Middle frontal gyrus (tissue), 1 donor: ENCODE results near the gene C11orf86.

Source experiments
- DNase-seq: peaks from one replicate; pipeline ENCODE4 v3.0.0-alpha.2; 2015; ENCODE audit warnings: low spot score; ENCODE audit errors: extremely low spot score

The C11orf86 gene

DNA sequence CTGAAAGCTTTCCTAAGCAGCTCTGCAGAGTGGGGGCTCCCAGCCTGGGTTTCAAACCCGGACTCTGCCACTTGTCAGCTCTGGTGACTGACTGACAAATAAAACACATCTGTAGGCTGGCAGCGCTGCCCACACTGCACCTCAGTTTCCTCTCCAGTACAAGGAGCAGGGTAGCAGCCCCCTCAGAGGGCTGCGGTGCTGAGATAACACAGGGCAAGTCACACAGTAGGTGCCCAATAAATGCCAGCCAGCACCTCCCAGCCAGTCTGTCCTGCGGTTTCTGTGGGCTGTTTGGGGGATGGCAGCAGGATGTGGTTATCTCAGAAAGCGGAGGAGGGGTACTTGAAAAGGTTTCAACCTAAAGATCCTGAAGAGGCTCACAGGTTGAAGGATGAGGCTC lies 49.3 kb downstream of the C11orf86 start:
- DNase-seq, result no peak

DNA sequence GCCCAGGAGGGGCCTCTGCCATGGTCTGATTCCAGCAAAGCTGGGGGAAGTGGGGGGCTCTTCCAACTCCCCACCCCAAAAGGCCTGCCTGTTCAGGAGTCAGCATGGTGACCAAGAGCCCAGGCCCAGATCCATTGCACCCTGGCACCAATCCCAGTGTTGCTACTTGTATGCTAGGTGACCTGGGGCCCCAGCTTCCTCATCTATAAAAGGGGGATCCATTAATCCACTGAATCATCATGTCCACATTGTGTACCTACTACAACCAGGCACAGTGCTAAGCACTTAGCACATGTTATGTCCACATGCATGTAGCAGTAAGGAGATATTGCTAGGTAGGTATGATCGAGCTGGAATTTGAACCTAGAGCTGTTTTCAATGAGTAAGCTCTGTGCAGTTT lies 49.9 kb downstream of the C11orf86 start:
- DNase-seq, result no peak

DNA sequence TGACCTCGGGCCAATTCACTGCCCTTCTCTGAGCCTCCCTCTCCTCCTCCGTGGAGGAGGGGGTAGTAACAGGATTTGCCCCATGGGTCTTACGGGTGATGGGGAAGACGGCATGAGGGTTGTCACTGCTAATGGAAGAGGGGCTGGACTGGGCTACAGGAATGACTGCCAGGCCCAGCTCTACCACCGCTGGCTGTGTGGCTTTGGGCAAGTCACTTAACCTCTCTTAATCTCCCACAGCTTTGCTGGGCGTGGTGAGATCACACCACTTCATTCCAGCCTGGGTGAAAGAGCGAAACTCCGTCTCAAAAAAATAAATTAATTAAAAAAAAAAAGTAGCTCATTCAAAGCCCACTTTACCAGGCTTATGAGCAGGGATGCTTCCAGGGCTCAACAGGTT lies 50.6 kb downstream of the C11orf86 start:
- no peak for DNase-seq
